Hepatocyte (in vitro differentiated cells): ENCODE measurements around the gene RAB4A. TPM values are rescaled to one million over a fixed set of nuclear protein-coding genes. Genes with fewer than 3 reads are reported as not detected.

Source experiments
- DNase-seq: peaks from one replicate; pipeline ENCODE4 v3.0.0-alpha.2; 2016; ENCODE audit warnings: low spot score
- H2AFZ ChIP-seq: fragments of 200-600 bp; sonication (generic); 2 replicates; pipeline ENCODE4 v1.6.0; 2016; ENCODE audit warnings: antibody characterized with exemption, mild to moderate bottlenecking
- H3K27ac ChIP-seq: fragments of 200-600 bp; sonication (generic); 2 replicates; pipeline ENCODE4 v1.5.1; 2016; ENCODE audit warnings: mild to moderate bottlenecking
- H3K27me3 ChIP-seq: fragments of 200-600 bp; sonication (generic); 2 replicates; pipeline ENCODE4 v1.6.1; 2016
- H3K36me3 ChIP-seq: fragments of 200-600 bp; sonication (generic); replicated peaks from 2 replicates; pipeline ENCODE4 v1.5.1; 2016; ENCODE audit warnings: low read depth; ENCODE audit not compliant: insufficient read depth
- H3K4me1 ChIP-seq: fragments of 200-600 bp; sonication (generic); 2 replicates; pipeline ENCODE4 v1.5.1; 2016; ENCODE audit warnings: mild to moderate bottlenecking, moderate library complexity; ENCODE audit not compliant: insufficient read depth
- H3K4me2 ChIP-seq: fragments of 200-600 bp; sonication (generic); 2 replicates; pipeline ENCODE4 v1.6.0; 2016
- H3K4me3 ChIP-seq: fragments of 200-600 bp; sonication (generic); 2 replicates; pipeline ENCODE4 v1.5.1; 2016; ENCODE audit warnings: mild to moderate bottlenecking
- H3K79me2 ChIP-seq: fragments of 200-600 bp; sonication (generic); 2 replicates; pipeline ENCODE4 v1.6.0; 2017; ENCODE audit warnings: mild to moderate bottlenecking
- H3K9me2 ChIP-seq: fragments of 200-600 bp; sonication (generic); replicated peaks from 2 replicates; pipeline ENCODE4 v1.6.0; 2017; ENCODE audit warnings: mild to moderate bottlenecking; ENCODE audit not compliant: insufficient read depth
- H3K9me3 ChIP-seq: fragments of 200-600 bp; sonication (generic); 2 replicates; pipeline ENCODE4 v1.5.1; 2016; ENCODE audit warnings: low read depth, mild to moderate bottlenecking
- H4K20me1 ChIP-seq: fragments of 200-600 bp; sonication (generic); 2 replicates; pipeline ENCODE4 v1.6.0; 2016; ENCODE audit warnings: mild to moderate bottlenecking; ENCODE audit not compliant: insufficient read depth, poor library complexity, severe bottlenecking
- EZH2 ChIP-seq: fragments of 200-600 bp; sonication (generic); IDR thresholded peaks from 2 replicates; pipeline ENCODE4 v1.6.1; 2016; ENCODE audit warnings: antibody characterized with exemption, mild to moderate bottlenecking, borderline replicate concordance
- EZH2phosphoT487 ChIP-seq: fragments of 200-600 bp; sonication (generic); IDR thresholded peaks from one replicate; pipeline ENCODE4 v1.6.1; 2018; ENCODE audit warnings: antibody characterized with exemption, mild to moderate bottlenecking, low read depth, moderate library complexity; ENCODE audit not compliant: unreplicated experiment, severe bottlenecking
- WGBS: methylation state at CpG from one replicate; pipeline ENCODE4 v1.1.6; 2016; ENCODE audit warnings: low lambda C conversion rate; ENCODE audit errors: missing lambda C conversion rate; 5-methylcytosine and 5-hydroxymethylcytosine counted together
- polyA plus RNA-seq: library from polyadenylated mRNA; unstranded; fragments of >200 nt; fragmentation: Nextera tagmentation; extraction: Ambion mirVana; gene quantifications from 2 replicates; pipeline ENCODE4 v1.2.1, GENCODE V29; 2016
- total RNA-seq: library from RNA; depleted of rRNA; stranded (reverse); fragments of >200 nt; gene quantifications from 2 replicates; pipeline ENCODE4 v1.2.3, GENCODE V29; 2014
- TF ChIP-seq, protein P1 (sequence below): fragments of 200-600 bp; sonication (generic); IDR thresholded peaks from 2 replicates; pipeline ENCODE4 v1.5.1; 2016; ENCODE audit warnings: antibody characterized with exemption, mild to moderate bottlenecking; ENCODE audit not compliant: poor library complexity

The RAB4A gene
- total and polyA plus RNA-seq, 2 experiments from 2014 or later: 47.7 to 54.3 TPM

DNA sequence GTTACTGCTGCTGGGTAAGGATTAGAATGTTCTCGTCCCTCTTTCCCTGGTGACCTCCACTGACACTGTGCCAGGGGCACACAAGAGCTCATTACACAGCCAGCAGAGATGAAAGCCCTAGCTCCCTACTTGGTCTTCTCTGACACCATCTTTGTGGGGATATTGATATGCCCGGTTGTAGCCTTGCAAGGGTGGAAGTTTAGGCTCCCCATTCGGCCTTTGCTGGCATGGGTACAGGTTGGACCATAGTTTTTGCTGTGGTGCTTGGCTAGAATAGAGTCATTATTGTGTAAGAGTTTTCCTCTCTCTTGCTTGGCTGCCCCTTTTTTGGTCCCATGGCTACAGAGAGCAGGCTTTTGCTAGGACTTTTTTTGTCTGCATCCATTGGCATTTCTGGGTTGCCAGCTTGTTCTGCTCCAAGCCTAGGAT is 12.3 kb downstream of the RAB4A start:
- H3K4me3 ChIP-seq: no peak overlapping the region
- no peak for DNase-seq
- no peak overlapping the region for H3K4me2 ChIP-seq
- TF ChIP-seq EZH2 (no peak), EZH2phosphoT487 (no peak)
- TF ChIP-seq, protein P1, sequence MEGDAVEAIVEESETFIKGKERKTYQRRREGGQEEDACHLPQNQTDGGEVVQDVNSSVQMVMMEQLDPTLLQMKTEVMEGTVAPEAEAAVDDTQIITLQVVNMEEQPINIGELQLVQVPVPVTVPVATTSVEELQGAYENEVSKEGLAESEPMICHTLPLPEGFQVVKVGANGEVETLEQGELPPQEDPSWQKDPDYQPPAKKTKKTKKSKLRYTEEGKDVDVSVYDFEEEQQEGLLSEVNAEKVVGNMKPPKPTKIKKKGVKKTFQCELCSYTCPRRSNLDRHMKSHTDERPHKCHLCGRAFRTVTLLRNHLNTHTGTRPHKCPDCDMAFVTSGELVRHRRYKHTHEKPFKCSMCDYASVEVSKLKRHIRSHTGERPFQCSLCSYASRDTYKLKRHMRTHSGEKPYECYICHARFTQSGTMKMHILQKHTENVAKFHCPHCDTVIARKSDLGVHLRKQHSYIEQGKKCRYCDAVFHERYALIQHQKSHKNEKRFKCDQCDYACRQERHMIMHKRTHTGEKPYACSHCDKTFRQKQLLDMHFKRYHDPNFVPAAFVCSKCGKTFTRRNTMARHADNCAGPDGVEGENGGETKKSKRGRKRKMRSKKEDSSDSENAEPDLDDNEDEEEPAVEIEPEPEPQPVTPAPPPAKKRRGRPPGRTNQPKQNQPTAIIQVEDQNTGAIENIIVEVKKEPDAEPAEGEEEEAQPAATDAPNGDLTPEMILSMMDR: no peak
- 100% methylated on average over 3 of the region's 3 CpGs for WGBS
- H4K20me1 ChIP-seq: peaks cover 44% of the 10 kb centered on the region
- no peaks in the 10 kb centered on the region for H3K36me3 ChIP-seq
- H3K9me2 ChIP-seq: no peaks in the 10 kb centered on the region
- H3K27ac ChIP-seq: no peak overlapping the region
- H2AFZ ChIP-seq: no peak overlapping the region
- no peaks in the 10 kb centered on the region for H3K4me1 ChIP-seq
- peaks cover 100% of the 10 kb centered on the region for H3K79me2 ChIP-seq
- no peaks in the 10 kb centered on the region for H3K27me3 ChIP-seq
- H3K9me3 ChIP-seq: no peaks in the 10 kb centered on the region

DNA sequence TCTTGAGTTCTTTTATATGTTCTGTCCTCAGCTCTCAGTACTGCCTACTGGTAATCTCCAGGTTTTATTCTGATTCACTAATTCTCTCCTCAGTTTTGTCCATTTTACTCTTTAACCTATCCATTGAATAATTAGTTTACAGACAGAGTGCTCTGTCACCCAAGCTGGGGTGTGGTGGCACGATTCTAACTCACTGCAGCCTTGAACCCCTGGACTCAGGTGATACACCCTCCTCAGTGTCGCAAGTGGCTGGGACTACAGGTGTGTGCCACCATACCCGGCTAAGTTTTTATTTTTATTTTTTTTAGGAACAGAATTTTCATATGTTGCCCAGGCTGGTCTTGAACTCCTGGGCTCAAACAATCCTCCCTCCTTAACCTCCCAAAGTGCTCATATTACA is 14.0 kb downstream of the RAB4A start:
- Histone ChIP-seq H3K4me3 (no peak overlapping the region), H2AFZ (no peak overlapping the region), H3K4me2 (no peak overlapping the region), H3K79me2 (peaks cover 99% of the 10 kb centered on the region), H3K27ac (peak overlapping the region; percentile 31), H4K20me1 (peaks cover 35% of the 10 kb centered on the region), H3K36me3 (no peaks in the 10 kb centered on the region), H3K4me1 (no peaks in the 10 kb centered on the region), H3K9me3 (no peaks in the 10 kb centered on the region), H3K9me2 (no peaks in the 10 kb centered on the region), H3K27me3 (no peaks in the 10 kb centered on the region)
- WGBS: 92% methylated on average over 3 of the region's 3 CpGs
- TF ChIP-seq, protein P1: no peak
- TF ChIP-seq EZH2phosphoT487: no peak
- TF ChIP-seq EZH2: no peak
- no peak for DNase-seq

DNA sequence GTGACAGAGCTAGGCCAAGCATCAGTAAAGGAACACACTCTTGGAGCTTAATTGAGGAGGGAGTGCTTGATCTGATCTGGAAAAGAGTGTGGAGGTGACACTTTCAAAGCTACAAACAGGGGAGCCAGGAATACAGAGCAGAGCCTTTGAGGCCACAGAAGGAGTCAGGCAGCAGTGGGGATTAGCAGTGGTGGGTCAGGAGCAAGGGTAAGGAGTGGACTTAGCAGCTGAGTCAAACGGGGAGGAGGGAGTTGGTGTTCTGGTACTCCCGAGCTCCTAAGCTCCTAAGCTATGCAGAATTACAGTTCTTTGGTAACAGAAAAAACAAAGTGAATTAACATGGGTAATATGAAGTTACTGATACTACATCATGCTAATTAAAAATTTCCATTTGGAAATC is 14.5 kb downstream of the RAB4A start:
- Histone ChIP-seq H3K9me2 (no peaks in the 10 kb centered on the region), H4K20me1 (peaks cover 32% of the 10 kb centered on the region), H3K4me2 (no peak overlapping the region), H2AFZ (no peak overlapping the region), H3K4me1 (no peaks in the 10 kb centered on the region), H3K4me3 (no peak overlapping the region), H3K36me3 (no peaks in the 10 kb centered on the region), H3K9me3 (no peaks in the 10 kb centered on the region), H3K27me3 (no peaks in the 10 kb centered on the region), H3K79me2 (peaks cover 99% of the 10 kb centered on the region), H3K27ac (peak overlapping the region; percentile 31)
- TF ChIP-seq EZH2phosphoT487: no peak
- TF ChIP-seq, protein P1: no peak
- no peak for TF ChIP-seq EZH2
- 50% methylated on average over 2 of the region's 2 CpGs for WGBS
- DNase-seq: peak; percentile 28
